WERI-Rb-1 (cell line): Measurements from ENCODE around the gene PATJ.

Source experiments
- DNase-seq: peaks from one replicate; pipeline ENCODE4 v3.0.0-alpha.2; 2020
- H3K27ac ChIP-seq: fragments of 250-450 bp; sonication (Bioruptor Pico); 2 replicates; pipeline ENCODE4 v1.5.1; 2020; ENCODE audit warnings: mild to moderate bottlenecking, moderate library complexity
- H3K27me3 ChIP-seq: fragments of 250-450 bp; sonication (Bioruptor Pico); 2 replicates; pipeline ENCODE4 v1.5.1; 2021; ENCODE audit warnings: mild to moderate bottlenecking, low read depth, moderate library complexity; ENCODE audit not compliant: insufficient read depth, severe bottlenecking
- H3K36me3 ChIP-seq: fragments of 250-450 bp; sonication (Bioruptor Pico); 2 replicates; pipeline ENCODE4 v1.5.1; 2020; ENCODE audit warnings: mild to moderate bottlenecking, moderate library complexity
- H3K4me3 ChIP-seq: 2 replicates; pipeline ENCODE4 v1.5.1; 2011; ENCODE audit warnings: low read depth, mild to moderate bottlenecking, control low read depth, low read length
- H3K9me3 ChIP-seq: fragments of 250-450 bp; sonication (Bioruptor Pico); 2 replicates; pipeline ENCODE4 v1.5.1; 2021; ENCODE audit warnings: mild to moderate bottlenecking, moderate library complexity; ENCODE audit not compliant: severe bottlenecking
- CTCF ChIP-seq: IDR thresholded peaks from 2 replicates; pipeline ENCODE4 v1.5.1; 2011; ENCODE audit warnings: low read depth, mild to moderate bottlenecking, control low read depth, inconsistent platforms, low read length

PATJ gene

GRCh38 chr1:61926597-61926996, 184.3 kb downstream of the PATJ start:
- no peaks in the 10 kb centered on the region for H3K36me3 ChIP-seq
- no peak for TF ChIP-seq CTCF
- H3K4me3 ChIP-seq = no peak overlapping the region
- H3K27me3 ChIP-seq = no peaks in the 10 kb centered on the region
- DNase-seq = no peak
- no peak overlapping the region for H3K27ac ChIP-seq
- H3K9me3 ChIP-seq = no peaks in the 10 kb centered on the region

GRCh38 chr1:61930116-61930645, 187.9 kb downstream of the PATJ start:
- no peak for DNase-seq
- Histone ChIP-seq H3K36me3 (no peaks in the 10 kb centered on the region), H3K9me3 (no peaks in the 10 kb centered on the region), H3K4me3 (no peak overlapping the region), H3K27me3 (no peaks in the 10 kb centered on the region), H3K27ac (no peak overlapping the region)
- TF ChIP-seq CTCF = no peak

GRCh38 chr1:61931587-61932279, 189.5 kb downstream of the PATJ start:
- Histone ChIP-seq H3K4me3 (no peak overlapping the region), H3K9me3 (no peaks in the 10 kb centered on the region), H3K27ac (no peak overlapping the region), H3K27me3 (no peaks in the 10 kb centered on the region), H3K36me3 (no peaks in the 10 kb centered on the region)
- DNase-seq = no peak
- TF ChIP-seq CTCF = no peak

- no peak for TF ChIP-seq CTCF
- DNase-seq = no peak
Measured at GRCh38 chr1:61935516-61935915, 193.2 kb downstream of the PATJ start.

GRCh38 chr1:61936839-61937238, 194.6 kb downstream of the PATJ start:
- no peaks in the 10 kb centered on the region for H3K9me3 ChIP-seq
- no peak overlapping the region for H3K27ac ChIP-seq
- no peak overlapping the region for H3K4me3 ChIP-seq
- no peak for TF ChIP-seq CTCF
- DNase-seq = no peak
- H3K36me3 ChIP-seq = no peaks in the 10 kb centered on the region
- no peaks in the 10 kb centered on the region for H3K27me3 ChIP-seq

More at GRCh38 chr1:61935516-61935915, 193.2 kb downstream of the PATJ start:
- Histone ChIP-seq H3K4me3 (no peak overlapping the region), H3K27ac (no peak overlapping the region), H3K36me3 (no peaks in the 10 kb centered on the region), H3K9me3 (no peaks in the 10 kb centered on the region), H3K27me3 (no peaks in the 10 kb centered on the region)

GRCh38 chr1:61941794-61942193, 199.5 kb downstream of the PATJ start:
- H3K27me3 ChIP-seq = no peaks in the 10 kb centered on the region

More at GRCh38 chr1:61941794-61942193, 199.5 kb downstream of the PATJ start:
- H3K36me3 ChIP-seq = no peaks in the 10 kb centered on the region
- H3K4me3 ChIP-seq = no peak overlapping the region
- no peak overlapping the region for H3K27ac ChIP-seq
- TF ChIP-seq CTCF = no peak
- DNase-seq = no peak
- peaks cover 3% of the 10 kb centered on the region for H3K9me3 ChIP-seq
